ENCODE data around the gene CGNL1.

DNA sequence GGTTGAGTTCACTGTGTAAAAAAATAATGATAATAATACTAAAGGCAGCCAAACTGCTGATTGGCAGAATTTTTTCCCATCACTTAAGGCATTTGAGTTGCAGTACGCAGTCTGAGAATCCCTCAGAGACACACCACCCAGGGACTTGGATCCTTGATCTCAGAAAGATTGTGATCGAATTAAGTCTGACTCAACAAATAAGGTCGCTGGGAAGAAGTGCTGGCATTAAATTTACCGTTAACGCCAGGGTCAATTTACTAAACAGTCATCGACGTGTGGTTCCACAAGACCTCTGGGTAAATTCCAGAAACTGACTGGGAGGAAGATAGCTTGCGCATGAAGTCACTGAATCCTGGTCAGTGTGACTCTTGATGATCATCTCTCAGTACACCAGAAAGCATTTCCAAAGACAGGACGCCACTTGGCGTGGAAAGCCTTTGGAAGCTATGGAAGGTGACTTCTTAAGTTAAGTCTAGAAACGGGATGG, 48.3 kb upstream of the CGNL1 start:
- TF ChIP-seq CHD1 (IDR thresholded peaks at IDR 0.05; ENCODE audit: low read depth, low read length) (no peak), RAD21 (IDR thresholded peaks at IDR 0.05; ENCODE audit: insufficient read depth, low read depth, low read length) (no peak), EP300 (IDR thresholded peaks at IDR 0.05; ENCODE audit: borderline replicate concordance in 1 of 2, control insufficient read depth in 1 of 2, low read depth in 2 of 2, low read length in 2 of 2) (no peak)

All from GM12878 (cell line).